Neuron (in vitro differentiated cells): ENCODE measurements around the gene KRT72.

Experiments used
- H2AFZ ChIP-seq: one replicate; pipeline ENCODE4 v1.6.1; 2013; ENCODE audit warnings: low read depth, mild to moderate bottlenecking, inconsistent platforms, low read length, moderate library complexity
- H3K27me3 ChIP-seq: one replicate; pipeline ENCODE4 v1.6.1; 2013; ENCODE audit warnings: low read length; ENCODE audit not compliant: insufficient read depth
- H3K36me3 ChIP-seq: one replicate; pipeline ENCODE4 v1.6.1; 2013; ENCODE audit warnings: low read length; ENCODE audit not compliant: insufficient read depth
- H3K4me1 ChIP-seq: one replicate; pipeline ENCODE4 v1.6.1; 2013; ENCODE audit warnings: low read length; ENCODE audit not compliant: insufficient read depth
- H3K4me3 ChIP-seq: 2 replicates; pipeline ENCODE4 v1.5.1; 2013; ENCODE audit warnings: mild to moderate bottlenecking, low read length, moderate library complexity
- H3K9me3 ChIP-seq: one replicate; pipeline ENCODE4 v1.6.1; 2013; ENCODE audit warnings: low read length

KRT72 gene

DNA sequence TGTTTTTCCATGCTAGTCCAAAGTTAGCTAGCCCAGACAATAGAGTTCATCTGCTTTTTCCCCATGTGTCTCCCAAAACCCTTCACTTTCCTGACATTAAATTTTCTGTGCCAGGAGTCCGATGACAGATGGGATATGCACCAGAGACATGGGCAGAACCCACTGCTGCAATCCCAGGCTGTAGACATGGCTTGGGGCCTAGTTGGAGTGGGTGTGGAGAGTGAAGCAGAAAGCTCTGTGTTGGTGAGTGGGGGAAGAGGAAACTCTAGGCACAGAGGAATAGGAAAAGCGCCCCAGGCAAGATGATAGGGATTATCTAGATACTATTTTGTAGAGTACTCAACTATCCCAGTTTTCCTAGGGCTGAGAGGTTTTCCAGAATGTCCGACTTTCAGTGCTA, 22.8 kb downstream of the KRT72 start:
- Histone ChIP-seq H3K36me3 (no peaks in the 10 kb centered on the region), H3K4me1 (no peaks in the 10 kb centered on the region), H3K9me3 (no peaks in the 10 kb centered on the region), H2AFZ (no peak overlapping the region), H3K27me3 (peaks cover 3% of the 10 kb centered on the region), H3K4me3 (no peak overlapping the region)

- H3K4me3 ChIP-seq = no peak overlapping the region
- no peak overlapping the region for H2AFZ ChIP-seq
- no peaks in the 10 kb centered on the region for H3K4me1 ChIP-seq
- H3K9me3 ChIP-seq = no peaks in the 10 kb centered on the region
- H3K36me3 ChIP-seq = no peaks in the 10 kb centered on the region
- H3K27me3 ChIP-seq = peaks cover 3% of the 10 kb centered on the region
Observed at GRCh38 chr12:52577316-52577715, 23.9 kb downstream of the KRT72 start.

- no peaks in the 10 kb centered on the region for H3K9me3 ChIP-seq
- H3K27me3 ChIP-seq = peaks cover 3% of the 10 kb centered on the region
- H3K4me3 ChIP-seq = no peak overlapping the region
- no peaks in the 10 kb centered on the region for H3K4me1 ChIP-seq
- H2AFZ ChIP-seq = no peak overlapping the region
- H3K36me3 ChIP-seq = no peaks in the 10 kb centered on the region
Observed at GRCh38 chr12:52575948-52576347, 25.3 kb downstream of the KRT72 start.

- H3K36me3 ChIP-seq = no peaks in the 10 kb centered on the region
- H3K9me3 ChIP-seq = no peaks in the 10 kb centered on the region
- no peak overlapping the region for H2AFZ ChIP-seq
- H3K4me3 ChIP-seq = no peak overlapping the region
- no peaks in the 10 kb centered on the region for H3K4me1 ChIP-seq
- peaks cover 3% of the 10 kb centered on the region for H3K27me3 ChIP-seq
Observed at GRCh38 chr12:52575256-52575655, 26.0 kb downstream of the KRT72 start.

- no peaks in the 10 kb centered on the region for H3K4me1 ChIP-seq
- H3K36me3 ChIP-seq = no peaks in the 10 kb centered on the region
- no peak within 1 kb of the TSS for H2AFZ ChIP-seq
- peaks cover under 1% of the 10 kb centered on the region for H3K27me3 ChIP-seq
- H3K9me3 ChIP-seq = no peaks in the 10 kb centered on the region
- no peak within 1 kb of the TSS for H3K4me3 ChIP-seq
Observed at GRCh38 chr12:52573743-52574142, 27.5 kb downstream of the KRT72 start, which contains the start of gene KRT74. TSS of gene KRT74 (minus strand) at chr12:52573843. CDS start at chr12:52573777, 66 bp downstream.

- Histone ChIP-seq H3K36me3 (no peaks in the 10 kb centered on the region), H3K4me3 (no peak overlapping the region), H3K27me3 (no peaks in the 10 kb centered on the region), H3K9me3 (no peaks in the 10 kb centered on the region), H3K4me1 (no peaks in the 10 kb centered on the region), H2AFZ (no peak overlapping the region)
Observed at GRCh38 chr12:52573306-52573705, 28.0 kb downstream of the KRT72 start.

GRCh38 chr12:52570511-52570910, 30.8 kb downstream of the KRT72 start:
- Histone ChIP-seq H3K9me3 (no peaks in the 10 kb centered on the region), H3K4me3 (no peak overlapping the region), H3K27me3 (no peaks in the 10 kb centered on the region), H3K36me3 (no peaks in the 10 kb centered on the region), H2AFZ (no peak overlapping the region), H3K4me1 (no peaks in the 10 kb centered on the region)

DNA sequence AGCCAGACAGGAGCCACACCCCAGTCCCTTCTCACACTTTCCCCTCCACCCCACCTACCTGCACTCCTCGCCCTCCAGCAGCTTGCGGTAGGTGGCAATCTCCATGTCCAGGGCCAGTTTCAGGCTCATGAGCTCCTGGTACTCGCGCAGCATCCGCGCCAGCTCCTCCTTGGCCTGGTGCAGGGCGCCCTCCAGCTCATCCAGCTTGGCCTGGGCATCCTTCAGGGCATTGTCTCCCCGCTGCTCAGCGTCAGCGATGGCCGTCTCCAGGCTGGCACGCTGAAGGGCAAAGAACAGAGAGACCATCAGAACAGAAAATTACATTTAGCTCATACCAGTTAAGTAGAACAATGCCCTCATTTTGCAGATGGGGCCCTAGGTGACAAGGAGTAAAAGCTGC, 33.2 kb downstream of the KRT72 start:
- Histone ChIP-seq H3K4me3 (no peak overlapping the region), H3K4me1 (no peaks in the 10 kb centered on the region), H2AFZ (no peak overlapping the region), H3K36me3 (no peaks in the 10 kb centered on the region), H3K27me3 (no peaks in the 10 kb centered on the region), H3K9me3 (no peaks in the 10 kb centered on the region)

DNA sequence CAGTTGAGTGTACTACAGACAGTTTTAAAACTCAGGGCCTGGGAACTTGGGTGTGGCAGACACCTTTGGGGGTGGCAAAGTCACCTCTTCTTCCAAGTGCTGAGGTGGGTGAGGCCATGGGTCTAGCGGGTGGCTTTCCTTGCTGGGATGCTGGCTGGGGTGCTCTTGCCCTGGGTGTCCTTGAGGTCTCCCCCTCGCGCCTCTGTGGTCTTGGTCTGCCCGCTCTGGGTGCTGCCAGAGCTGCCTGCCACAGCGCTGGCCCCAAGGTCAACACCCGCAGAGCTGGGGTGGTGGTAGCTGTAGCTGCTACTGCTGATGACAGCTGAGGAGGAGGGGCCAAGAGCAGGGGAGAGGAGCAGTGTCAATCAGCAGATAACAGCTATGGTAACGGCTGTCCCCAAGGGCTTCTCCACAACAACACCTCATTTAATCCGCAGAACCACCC, 34.4 kb downstream of the KRT72 start:
- H2AFZ ChIP-seq = no peak overlapping the region
- H3K36me3 ChIP-seq = no peaks in the 10 kb centered on the region
- no peaks in the 10 kb centered on the region for H3K9me3 ChIP-seq
- no peak overlapping the region for H3K4me3 ChIP-seq
- H3K27me3 ChIP-seq = no peaks in the 10 kb centered on the region
- H3K4me1 ChIP-seq = no peaks in the 10 kb centered on the region

GRCh38 chr12:52564582-52564981, 36.7 kb downstream of the KRT72 start:
- Histone ChIP-seq H3K9me3 (no peaks in the 10 kb centered on the region), H3K27me3 (no peaks in the 10 kb centered on the region), H2AFZ (no peak overlapping the region), H3K4me1 (no peaks in the 10 kb centered on the region), H3K36me3 (no peaks in the 10 kb centered on the region), H3K4me3 (no peak overlapping the region)

DNA sequence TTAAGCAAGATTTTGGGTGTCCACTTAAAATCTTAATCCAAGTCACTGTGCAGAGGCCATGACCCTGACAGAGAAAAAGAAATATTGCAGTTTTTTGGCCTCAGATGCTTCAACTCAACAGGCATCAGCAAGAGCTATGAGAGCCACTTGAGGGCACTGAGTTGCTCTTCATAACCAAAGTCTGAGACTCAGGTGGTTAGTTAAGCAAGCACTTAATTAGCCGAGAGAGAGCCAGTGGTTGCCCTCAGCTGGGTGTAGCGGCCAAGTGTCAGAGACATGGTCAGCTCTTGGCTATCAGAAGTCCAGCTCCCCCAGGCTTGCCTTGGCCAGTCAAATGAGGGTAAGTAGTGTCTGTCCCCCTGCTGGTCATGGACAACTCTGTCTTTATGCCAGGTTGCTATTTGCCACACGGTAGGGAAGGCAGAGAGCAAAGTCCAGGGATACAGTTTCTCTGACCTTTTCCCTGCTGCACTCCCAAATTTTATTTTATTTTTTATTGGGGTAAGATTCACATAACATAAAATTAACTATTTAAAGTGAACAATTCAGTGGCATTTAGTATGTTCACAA, 39.3 kb downstream of the KRT72 start:
- H2AFZ ChIP-seq = no peak overlapping the region
- H3K27me3 ChIP-seq = no peaks in the 10 kb centered on the region
- H3K36me3 ChIP-seq = no peaks in the 10 kb centered on the region
- H3K9me3 ChIP-seq = no peaks in the 10 kb centered on the region
- no peak overlapping the region for H3K4me3 ChIP-seq
- no peaks in the 10 kb centered on the region for H3K4me1 ChIP-seq

DNA sequence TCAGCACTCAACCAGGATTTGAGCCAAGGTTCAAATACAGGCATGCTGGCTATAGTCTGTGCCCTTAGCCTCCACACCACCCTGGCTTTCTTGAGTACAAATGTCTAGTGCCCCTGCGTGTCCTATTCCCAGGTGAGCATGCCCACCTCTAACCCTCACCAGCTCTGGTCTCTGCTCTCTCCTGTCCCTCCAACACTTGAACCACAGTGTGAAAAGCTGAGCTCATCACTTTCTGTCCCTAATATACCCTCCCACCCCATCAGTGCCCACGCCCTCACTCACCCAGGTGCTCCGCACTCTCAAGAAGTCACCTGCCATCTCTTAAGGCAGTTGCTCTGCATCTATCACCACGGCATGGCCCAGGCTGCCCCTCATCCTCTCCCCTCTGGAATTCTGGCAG, 41.3 kb downstream of the KRT72 start:
- H3K27me3 ChIP-seq = no peaks in the 10 kb centered on the region
- H3K36me3 ChIP-seq = no peaks in the 10 kb centered on the region
- no peaks in the 10 kb centered on the region for H3K4me1 ChIP-seq
- H3K4me3 ChIP-seq = no peak overlapping the region
- no peak overlapping the region for H2AFZ ChIP-seq
- no peaks in the 10 kb centered on the region for H3K9me3 ChIP-seq

GRCh38 chr12:52558781-52559445, 42.4 kb downstream of the KRT72 start:
- H3K36me3 ChIP-seq = no peaks in the 10 kb centered on the region
- no peak overlapping the region for H3K4me3 ChIP-seq
- no peaks in the 10 kb centered on the region for H3K4me1 ChIP-seq
- no peak overlapping the region for H2AFZ ChIP-seq
- H3K27me3 ChIP-seq = no peaks in the 10 kb centered on the region
- no peaks in the 10 kb centered on the region for H3K9me3 ChIP-seq

DNA sequence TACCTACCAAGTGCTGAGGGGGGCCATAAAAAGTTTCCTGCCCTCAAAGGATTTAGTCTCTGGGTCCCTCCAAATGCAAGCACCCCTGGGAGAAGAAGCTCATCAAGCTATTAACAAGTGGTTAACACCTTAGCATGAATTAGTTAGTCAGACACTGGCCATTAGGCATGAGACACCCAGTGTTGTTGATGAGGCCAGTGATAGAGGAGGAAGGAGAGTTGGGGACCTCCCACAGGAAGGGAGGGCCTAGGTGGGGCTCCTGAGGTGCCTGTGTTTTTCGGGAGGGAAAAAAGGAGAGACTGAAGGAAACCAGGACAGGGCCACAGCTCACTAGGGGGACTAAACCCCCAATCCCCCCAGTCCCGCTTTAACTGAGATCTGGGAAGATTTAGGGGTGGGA, 43.8 kb downstream of the KRT72 start:
- H3K4me1 ChIP-seq = no peaks in the 10 kb centered on the region
- H3K27me3 ChIP-seq = no peaks in the 10 kb centered on the region
- H2AFZ ChIP-seq = no peak overlapping the region
- H3K9me3 ChIP-seq = no peaks in the 10 kb centered on the region
- H3K4me3 ChIP-seq = no peak overlapping the region
- no peaks in the 10 kb centered on the region for H3K36me3 ChIP-seq
